GM11168 (cell line): Measurements from ENCODE around the gene OR8G1.
"Not testable (repeated sequence)": the region's sequence is repeated elsewhere in the genome, so short reads cannot be mapped to it uniquely, and the experiment has no call there.

Experiments
- in situ Hi-C: fragments of 300-500 bp; cut with MboI; formaldehyde crosslinking; loops from one replicate; pipeline ENCODE4 v1.12.0; 2022; ENCODE audit warnings: low sequenced_read_pairs; ENCODE audit not compliant: unreplicated experiment

Gene OR8G1, protein sequence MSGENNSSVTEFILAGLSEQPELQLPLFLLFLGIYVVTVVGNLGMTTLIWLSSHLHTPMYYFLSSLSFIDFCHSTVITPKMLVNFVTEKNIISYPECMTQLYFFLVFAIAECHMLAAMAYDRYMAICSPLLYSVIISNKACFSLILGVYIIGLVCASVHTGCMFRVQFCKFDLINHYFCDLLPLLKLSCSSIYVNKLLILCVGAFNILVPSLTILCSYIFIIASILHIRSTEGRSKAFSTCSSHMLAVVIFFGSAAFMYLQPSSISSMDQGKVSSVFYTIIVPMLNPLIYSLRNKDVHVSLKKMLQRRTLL

DNA sequence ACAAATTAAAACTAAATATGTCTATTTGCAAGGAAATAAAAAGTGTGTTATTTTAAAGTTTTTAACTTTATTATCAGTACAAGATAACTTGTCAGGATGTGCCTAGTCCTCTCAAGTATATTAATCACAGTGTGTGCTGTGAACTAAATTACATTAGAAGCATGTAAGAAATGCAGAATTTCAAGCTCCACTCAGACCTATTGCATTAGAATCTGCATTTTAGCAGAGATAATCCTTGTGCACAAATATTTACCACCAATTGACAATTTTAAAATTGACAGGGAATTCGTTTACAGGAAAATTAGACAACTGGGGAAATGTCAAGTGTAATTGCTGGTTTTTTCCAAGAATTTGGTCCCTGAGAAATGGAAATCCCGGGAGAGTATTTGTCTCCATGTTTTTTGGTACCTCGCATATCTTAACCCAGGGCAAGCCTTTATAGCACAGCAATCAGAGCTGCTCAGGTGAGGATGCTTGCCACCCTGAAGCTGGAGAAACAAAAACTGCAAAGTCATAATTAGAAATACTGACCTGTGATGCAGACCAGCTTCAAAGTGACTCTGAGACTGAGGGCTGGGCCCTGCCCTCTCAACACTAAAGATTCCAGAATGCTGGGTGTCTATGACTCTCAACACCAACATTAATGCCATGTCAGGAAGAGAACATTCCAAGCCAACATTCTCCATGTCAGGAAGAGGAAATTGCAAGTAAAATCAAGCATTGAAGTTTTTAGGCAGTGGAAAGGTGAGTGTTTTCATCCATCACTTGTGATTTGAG is at the start of gene OR8G1:
TSS of gene OR8G1 (plus strand) at position 475 of the 777 bp plus-strand sequence. CDS start 8,581 bp downstream, outside the sequence.
- in situ Hi-C loops = no loop called here

DNA sequence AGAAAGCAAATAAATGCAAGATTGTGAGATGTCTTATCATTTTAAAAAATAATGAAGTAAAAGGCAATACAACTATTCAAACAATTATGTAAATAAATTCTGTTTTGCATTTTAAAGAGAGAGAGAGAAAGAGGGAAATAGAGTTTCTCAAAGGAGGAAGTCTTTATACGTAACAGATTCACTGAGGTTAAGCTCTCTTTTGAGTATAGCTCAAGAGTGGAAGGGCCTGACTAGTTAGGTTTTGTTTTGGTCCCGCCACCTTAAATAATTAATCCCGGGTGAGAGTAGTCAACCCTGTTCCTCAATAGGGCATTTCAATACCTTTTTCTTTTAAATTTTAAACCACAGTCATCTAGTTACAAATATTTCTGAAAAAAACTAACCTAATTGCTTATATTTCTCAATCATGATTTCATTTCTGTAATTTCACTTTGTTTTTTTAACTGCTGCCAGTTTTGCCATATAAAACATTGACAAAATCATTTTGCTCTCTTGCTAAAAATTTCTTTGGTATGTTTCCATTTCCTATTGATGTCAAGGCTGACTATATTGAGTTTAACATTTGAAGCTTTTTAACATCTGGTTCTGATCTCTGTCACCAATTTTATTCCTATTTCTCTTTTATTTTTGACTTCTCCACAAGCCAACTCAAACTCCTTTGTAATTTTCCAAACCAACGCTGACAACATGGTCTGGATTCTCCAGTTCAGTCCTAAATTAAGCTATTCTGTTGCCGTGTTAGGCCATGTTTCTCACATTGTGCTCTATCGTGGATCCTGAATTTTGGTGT is 47.5 kb upstream of the OR8G1 start:
- in situ Hi-C loops = loop anchor here (5.0 kb wide), 1 partner anchor 121 kb away; no protein-coding TSS in a partner anchor

GRCh38 chr11:124194293-124195188 is 46.4 kb upstream of the OR8G1 start:
- in situ Hi-C loops = loop anchor here (5.0 kb wide), 1 partner anchor 122 kb away; no protein-coding TSS in a partner anchor

GRCh38 chr11:124195189-124195734 is 45.6 kb upstream of the OR8G1 start:
- in situ Hi-C loops = no loop called here

DNA sequence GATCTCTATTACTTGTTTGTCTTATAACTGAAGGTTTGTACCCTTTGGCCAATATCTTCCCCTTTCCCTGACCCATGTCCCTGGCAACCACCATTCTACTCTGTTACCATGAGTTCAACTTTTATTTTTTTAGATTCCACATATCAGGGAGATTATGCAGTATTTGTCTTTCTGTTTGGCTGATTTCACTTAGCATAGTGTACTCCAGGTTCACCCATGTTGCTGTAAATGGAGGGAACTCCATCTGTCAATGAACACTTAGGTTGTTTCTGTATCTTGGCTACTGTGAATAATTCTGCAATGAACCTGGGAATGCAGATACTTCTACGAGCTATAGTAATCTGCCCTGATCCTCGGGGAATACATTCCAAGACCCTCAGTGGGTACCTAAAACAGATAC is 42.9 kb upstream of the OR8G1 start:
- in situ Hi-C loops = no loop called here

DNA sequence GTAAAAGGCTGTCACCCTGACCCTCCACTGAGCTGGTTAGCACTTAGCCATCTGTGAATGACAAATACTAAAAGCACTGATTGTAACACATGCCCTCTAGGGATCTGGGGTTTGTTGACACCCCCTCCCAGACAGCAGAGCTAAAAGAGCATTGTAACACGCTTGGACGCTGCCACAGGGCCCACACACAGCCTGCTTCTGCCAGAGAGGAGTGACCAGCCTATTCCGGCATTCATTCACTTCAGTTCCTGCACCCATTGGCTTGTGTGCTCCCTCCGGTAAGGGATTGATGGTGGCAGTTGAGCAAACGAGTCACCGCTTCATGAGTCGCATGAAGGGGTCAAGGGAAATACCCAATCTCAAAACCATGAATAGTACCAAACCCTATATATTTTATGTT is 42.0 kb upstream of the OR8G1 start:
- in situ Hi-C loops = no loop called here

DNA sequence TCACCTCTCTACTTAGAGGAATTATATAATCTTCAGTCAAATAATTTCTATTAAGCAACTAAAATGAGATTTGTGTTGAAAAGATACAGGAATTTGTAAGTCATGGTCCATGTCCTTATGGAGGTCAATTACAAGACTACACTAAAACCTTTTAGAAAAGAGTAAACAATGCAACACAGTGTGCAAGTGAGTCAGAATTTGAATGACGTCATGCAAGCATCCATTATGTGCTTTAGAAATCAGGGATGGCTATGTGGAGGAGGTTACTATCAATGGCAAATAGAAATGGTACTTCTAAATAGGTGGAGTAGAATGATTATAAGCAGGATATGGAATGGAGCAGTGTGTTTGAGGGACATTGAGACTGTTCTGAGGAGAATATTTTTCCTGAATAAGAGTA is 41.2 kb upstream of the OR8G1 start:
- in situ Hi-C loops = no loop called here

- in situ Hi-C loops = no loop called here
Observed at GRCh38 chr11:124200671-124201070, 40.2 kb upstream of the OR8G1 start.

DNA sequence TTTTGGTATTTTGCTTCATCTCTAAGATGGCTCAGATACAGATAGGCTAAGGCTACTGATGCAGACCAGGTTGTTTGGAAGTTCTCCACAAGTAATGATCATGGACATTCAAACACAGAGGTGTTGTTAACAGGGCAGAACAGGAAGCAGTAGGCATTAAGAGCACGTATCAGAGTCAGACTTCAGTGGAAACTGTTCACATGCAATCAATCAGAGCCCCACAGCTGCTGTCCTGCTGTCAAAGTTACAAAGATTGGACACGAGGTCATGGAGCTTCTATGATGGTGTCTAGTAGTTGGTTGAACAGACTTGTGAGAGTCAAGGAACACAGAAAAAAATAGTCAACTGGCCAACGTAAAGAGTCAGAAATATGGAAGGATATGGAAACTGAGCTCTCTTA is 37.9 kb upstream of the OR8G1 start:
- in situ Hi-C loops = no loop called here

DNA sequence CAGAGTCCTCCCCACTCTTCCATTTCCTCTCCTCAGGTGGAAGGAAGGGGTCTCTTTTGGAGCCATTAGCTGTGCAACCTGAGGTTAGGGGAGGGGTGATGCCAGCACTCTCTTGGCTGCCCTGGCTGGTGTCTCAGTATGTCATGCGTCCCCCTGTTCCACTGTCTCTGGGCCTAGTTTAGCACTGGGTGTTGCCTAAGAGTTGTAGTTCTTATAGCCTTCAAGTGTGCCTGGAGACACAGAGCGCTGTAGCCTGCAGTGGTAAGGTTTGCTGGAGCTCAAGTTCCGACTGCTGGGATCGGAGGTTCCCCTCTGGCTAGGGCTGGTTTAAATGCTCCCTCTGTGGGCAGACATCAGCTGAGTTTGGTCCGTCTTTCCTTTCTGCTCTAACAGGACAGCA is 36.9 kb upstream of the OR8G1 start:
- in situ Hi-C loops = no loop called here

- in situ Hi-C loops = no loop called here
Observed at GRCh38 chr11:124207102-124207792, 33.6 kb upstream of the OR8G1 start.

DNA sequence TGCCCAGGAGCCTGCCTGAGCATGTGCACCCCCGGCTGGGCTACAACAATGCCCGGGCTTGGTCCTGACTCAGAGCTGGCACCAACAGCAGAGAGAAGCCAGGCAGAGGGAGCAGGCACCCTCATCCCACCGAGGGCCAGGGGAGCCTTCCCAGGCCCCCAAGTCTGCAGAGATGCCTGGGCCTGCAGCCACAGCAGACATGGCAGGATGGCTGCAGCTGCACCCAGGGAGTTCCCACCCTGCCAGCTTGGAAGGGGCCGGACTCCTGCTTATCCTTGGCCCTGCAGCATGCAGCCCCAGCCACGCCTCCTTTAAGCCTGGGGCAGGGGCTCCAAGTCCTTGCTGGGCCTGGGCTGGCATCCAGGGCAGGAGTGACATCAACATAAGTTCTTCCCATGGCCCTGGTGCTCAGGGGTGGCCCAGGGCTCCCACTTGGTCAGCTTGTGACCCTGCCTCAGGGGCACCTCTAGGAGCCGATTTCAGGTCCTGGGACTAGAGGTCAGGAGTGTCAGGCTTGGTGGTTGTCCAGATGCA is 31.0 kb upstream of the OR8G1 start:
- in situ Hi-C loops = no loop called here

DNA sequence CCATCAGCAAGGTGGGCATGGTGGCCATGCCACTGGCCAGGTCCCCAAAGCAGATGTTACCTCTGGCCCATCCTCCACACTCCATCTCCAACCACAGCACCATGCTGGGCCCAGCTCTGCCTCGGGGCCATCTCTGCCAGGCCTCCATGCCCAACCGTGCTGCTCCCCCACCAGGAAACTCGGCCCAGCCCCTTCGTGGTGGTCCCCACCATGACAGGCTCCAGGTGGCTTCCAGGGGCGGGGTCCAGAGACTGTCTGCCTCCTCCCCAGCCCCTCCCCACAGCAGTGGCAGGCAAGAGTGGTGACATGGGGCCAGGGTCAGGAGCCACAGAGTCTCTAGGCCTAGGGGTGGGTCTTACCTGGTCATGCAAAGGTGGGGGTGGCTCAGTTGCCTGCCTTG is 30.5 kb upstream of the OR8G1 start:
- in situ Hi-C loops = no loop called here

DNA sequence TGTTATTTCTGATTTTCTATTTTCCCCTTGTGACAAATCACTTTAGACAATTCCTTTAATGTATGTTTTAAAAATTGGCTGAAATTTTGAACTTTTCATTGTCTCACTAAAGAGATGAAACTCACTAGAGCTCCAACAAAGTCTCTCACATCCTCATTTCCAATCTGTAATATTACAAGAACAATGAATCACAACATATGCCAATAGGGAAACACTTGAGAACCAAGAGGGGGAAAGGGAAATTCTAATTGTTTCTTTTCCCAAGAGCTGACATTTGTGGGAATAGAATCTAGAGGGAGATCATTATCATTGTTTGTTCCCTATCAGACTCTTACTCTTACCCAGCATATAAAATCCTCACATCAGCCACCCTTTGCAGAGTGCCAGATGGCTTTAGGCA is 29.6 kb upstream of the OR8G1 start:
- in situ Hi-C loops = no loop called here

GRCh38 chr11:124214027-124214426 is 26.9 kb upstream of the OR8G1 start:
- in situ Hi-C loops = no loop called here

DNA sequence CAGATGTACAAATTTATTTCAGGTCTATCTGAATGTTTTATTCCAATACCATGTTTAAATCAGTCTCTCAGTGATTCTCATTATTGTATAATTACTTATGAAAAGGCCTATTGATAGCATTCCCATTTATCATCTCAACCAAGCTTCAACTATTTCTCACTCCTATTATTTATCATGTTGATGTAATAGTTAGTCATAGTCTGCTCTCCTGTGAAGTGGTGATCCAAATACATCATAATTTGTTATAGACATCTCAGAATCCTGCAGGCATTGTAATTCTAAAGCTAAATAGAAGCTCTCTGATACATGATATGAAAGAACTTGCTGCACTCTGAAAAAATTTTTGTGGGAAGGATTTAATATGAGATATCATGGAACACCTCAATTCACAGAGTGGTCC is 21.8 kb upstream of the OR8G1 start:
- in situ Hi-C loops = no loop called here

DNA sequence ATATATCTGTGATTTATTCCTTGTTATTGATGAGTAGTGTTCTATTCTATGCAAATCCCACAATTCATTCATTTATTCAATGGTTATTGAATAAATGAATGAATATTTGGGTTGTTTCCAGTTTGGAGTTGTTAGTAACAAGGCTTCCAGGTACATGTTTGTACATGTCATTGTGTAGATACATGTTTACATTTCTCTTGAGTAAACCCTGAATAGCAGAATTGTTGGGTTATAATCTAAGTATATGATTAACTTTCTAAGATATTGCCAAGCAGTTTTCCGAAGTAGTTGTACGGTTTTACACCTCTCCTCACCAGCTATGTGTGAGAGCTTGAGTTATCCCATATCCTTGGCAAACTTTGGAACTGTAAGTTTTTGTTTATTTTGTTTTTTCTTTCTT is 18.5 kb upstream of the OR8G1 start:
- in situ Hi-C loops = no loop called here

- in situ Hi-C loops = not testable (repeated sequence)
Observed at GRCh38 chr11:124224618-124225423, 16.1 kb upstream of the OR8G1 start.
